H1 (cell line): Measurements from ENCODE around the gene CLDN15. TPM values are rescaled to one million over a fixed set of nuclear protein-coding genes. Genes with fewer than 3 reads are reported as not detected.

Experiments
- CTCF ChIA-PET: fragments of 300-600 bp; sonication (Branson Sonifier 250); formaldehyde crosslinking; loops from one replicate; lab custom pipeline; 2021; ENCODE audit not compliant: partially characterized antibody; lab: Charles Lee
- POLR2A ChIA-PET: fragments of 300-600 bp; sonication (Branson Sonifier 250); formaldehyde crosslinking; loops from one replicate; lab custom pipeline; 2021; ENCODE audit warnings: inconsistent platforms; ENCODE audit not compliant: partially characterized antibody; lab: Charles Lee
- DNase-seq, 2 experiments: peaks; one replicate each; pipeline versions ENCODE4 v3.0.0 to v3.0.0-alpha.2; 2010 to 2022; ENCODE audit warnings: low spot score in 2 of 2, low read depth in 1 of 2, mixed read lengths in 1 of 2
- FAIRE-seq: peaks from 2 replicates; lab custom pipeline; 2011; peaks lifted over from hg19 to GRCh38; lab: Jason Lieb, UNC
- H2AFZ ChIP-seq: 2 replicates; pipeline ENCODE4 v1.8.1; 2012; ENCODE audit warnings: low read length, inconsistent platforms
- H2AK5ac ChIP-seq: 2 replicates; pipeline ENCODE4 v1.6.1; 2013; ENCODE audit warnings: low read depth, low read length
- H2BK120ac ChIP-seq: replicated peaks from 2 replicates; pipeline ENCODE3; 2013; ENCODE audit warnings: low read depth, low read length, inconsistent platforms
- H2BK12ac ChIP-seq: 2 replicates; pipeline ENCODE4 v1.6.1; 2013; ENCODE audit warnings: low read depth, low read length
- H2BK15ac ChIP-seq: 2 replicates; pipeline ENCODE4 v1.6.1; 2013; ENCODE audit warnings: low read length
- H2BK20ac ChIP-seq: 2 replicates; pipeline ENCODE4 v1.6.1; 2013; ENCODE audit warnings: low read length
- H2BK5ac ChIP-seq: 2 replicates; pipeline ENCODE4 v1.6.1; 2013; ENCODE audit warnings: low read depth, low read length
- H3K14ac ChIP-seq: 2 replicates; pipeline ENCODE4 v1.6.1; 2013; ENCODE audit warnings: inconsistent platforms; ENCODE audit not compliant: insufficient read length
- H3K18ac ChIP-seq: 2 replicates; pipeline ENCODE4 v1.6.1; 2013; ENCODE audit warnings: low read length; ENCODE audit errors: extremely low read depth
- H3K23ac ChIP-seq: 2 replicates; pipeline ENCODE4 v1.6.1; 2013; ENCODE audit warnings: inconsistent platforms; ENCODE audit not compliant: insufficient read length
- H3K23me2 ChIP-seq: 2 replicates; pipeline ENCODE4 v1.6.1; 2013; ENCODE audit warnings: low read depth, low read length
- H3K27ac ChIP-seq: 2 replicates; pipeline ENCODE4 v1.6.1; 2011; ENCODE audit warnings: low read depth, low read length, inconsistent platforms
- H3K27me3 ChIP-seq, 4 experiments: replicated peaks in 1 of 4; 1 replicate in 1 of 4; 2 replicates in 3 of 4; pipeline versions ENCODE4 v1.6.1 to v1.8.1; 2011 to 2013; ENCODE audit warnings: low read length in 3 of 4, mild to moderate bottlenecking in 3 of 4, inconsistent platforms in 2 of 4, mixed read lengths in 2 of 4, moderate library complexity in 1 of 4; ENCODE audit not compliant: control insufficient read depth in 3 of 4, insufficient read depth in 3 of 4; ENCODE audit errors: extremely low read depth in 1 of 4
- H3K36me3 ChIP-seq, 4 experiments: 2 replicates each; pipeline versions ENCODE4 v1.6.1 to v1.8.1; 2011 to 2013; ENCODE audit warnings: mild to moderate bottlenecking in 4 of 4, low read length in 3 of 4, moderate library complexity in 2 of 4, control low read depth in 1 of 4, inconsistent platforms in 1 of 4; ENCODE audit not compliant: insufficient read depth in 4 of 4, control insufficient read depth in 2 of 4
- H3K4ac ChIP-seq: replicated peaks from 2 replicates; pipeline ENCODE3; 2013; ENCODE audit warnings: low read length, low read depth, mixed read lengths, inconsistent platforms; ENCODE audit not compliant: insufficient read length
- H3K4me1 ChIP-seq, 4 experiments: replicated peaks in 1 of 4; 1 replicate in 1 of 4; 2 replicates in 3 of 4; pipeline versions ENCODE4 v1.6.1 to v1.8.1; 2011 to 2013; ENCODE audit warnings: low read length in 3 of 4, inconsistent platforms in 2 of 4, mixed read lengths in 1 of 4; ENCODE audit not compliant: insufficient read depth in 4 of 4, control insufficient read depth in 3 of 4
- H3K4me2 ChIP-seq, 2 experiments: 2 replicates each; pipeline versions ENCODE4 v1.6.1 to v1.8.1; 2011 to 2013; ENCODE audit warnings: low read depth in 2 of 2, low read length in 2 of 2, control low read depth in 1 of 2, inconsistent platforms in 1 of 2, mild to moderate bottlenecking in 1 of 2; ENCODE audit not compliant: insufficient read depth in 1 of 2
- H3K4me3 ChIP-seq, 4 experiments: fragments of 200-600, 300-600 bp in 1 of 4; sonication (generic), shearing (Covaris generic), sonication (Bioruptor Twin) in 1 of 4; 2 replicates each; pipeline versions ENCODE4 v1.5.1 to v1.8.1; 2011 to 2016; ENCODE audit warnings: low read length in 4 of 4, low read depth in 3 of 4, control low read depth in 2 of 4, inconsistent platforms in 2 of 4, mild to moderate bottlenecking in 2 of 4, mixed read lengths in 1 of 4, moderate library complexity in 1 of 4; ENCODE audit not compliant: insufficient read depth in 2 of 4; ENCODE audit errors: extremely low read depth in 1 of 4
- H3K56ac ChIP-seq: replicated peaks from 2 replicates; pipeline ENCODE3; 2013; ENCODE audit warnings: low read depth, mild to moderate bottlenecking, mixed read lengths, low read length, inconsistent platforms; ENCODE audit not compliant: insufficient read length
- H3K79me1 ChIP-seq: 2 replicates; pipeline ENCODE4 v1.6.1; 2013; ENCODE audit warnings: low read depth, low read length, control low read depth
- H3K79me2 ChIP-seq, 2 experiments: 2 replicates each; pipeline versions ENCODE4 v1.6.1 to v1.8.1; 2012 to 2013; ENCODE audit warnings: low read length in 2 of 2, mild to moderate bottlenecking in 2 of 2, inconsistent platforms in 1 of 2; ENCODE audit not compliant: insufficient read depth in 2 of 2, control insufficient read depth in 1 of 2
- H3K9ac ChIP-seq, 4 experiments: replicated peaks in 1 of 4; 1 replicate in 1 of 4; 2 replicates in 3 of 4; pipeline versions ENCODE4 v1.6.1 to v1.8.1; 2011 to 2013; ENCODE audit warnings: low read depth in 3 of 4, low read length in 3 of 4, control low read depth in 2 of 4, mild to moderate bottlenecking in 2 of 4, moderate library complexity in 2 of 4, inconsistent platforms in 1 of 4; ENCODE audit errors: extremely low read depth in 1 of 4
- H3K9me3 ChIP-seq, 2 experiments: 2 replicates each; pipeline versions ENCODE4 v1.6.1 to v1.8.1; 2012 to 2013; ENCODE audit warnings: mild to moderate bottlenecking in 2 of 2, moderate library complexity in 2 of 2, control low read depth in 1 of 2, inconsistent platforms in 1 of 2, low read depth in 1 of 2, low read length in 1 of 2, mixed read lengths in 1 of 2; ENCODE audit not compliant: insufficient read depth in 2 of 2
- H4K20me1 ChIP-seq, 2 experiments: replicated peaks in 1 of 2; 2 replicates each; pipeline versions ENCODE3 to v1.8.1; 2011 to 2013; ENCODE audit warnings: inconsistent platforms in 2 of 2, low read length in 2 of 2, mild to moderate bottlenecking in 1 of 2; ENCODE audit not compliant: insufficient read depth in 2 of 2, control insufficient read depth in 1 of 2
- H4K5ac ChIP-seq: 2 replicates; pipeline ENCODE4 v1.6.1; 2013; ENCODE audit warnings: low read length, low read depth, mixed read lengths, inconsistent platforms; ENCODE audit not compliant: insufficient read length
- H4K8ac ChIP-seq: 2 replicates; pipeline ENCODE4 v1.8.0; 2013; ENCODE audit warnings: mild to moderate bottlenecking, moderate library complexity, low read length, inconsistent platforms; ENCODE audit not compliant: insufficient read depth; ENCODE audit errors: extremely low read depth
- H4K91ac ChIP-seq: replicated peaks from 2 replicates; pipeline ENCODE3; 2013; ENCODE audit warnings: low read length, mixed read lengths, inconsistent platforms; ENCODE audit not compliant: insufficient read length
- ATF2 ChIP-seq: IDR thresholded peaks from 2 replicates; pipeline ENCODE4 v1.6.1; 2012; ENCODE audit warnings: low read length, inconsistent platforms
- BACH1 ChIP-seq: IDR thresholded peaks from 2 replicates; pipeline ENCODE4 v1.6.1; 2012; ENCODE audit warnings: low read length, improper control_type of control experiment
- EGR1 ChIP-seq: IDR thresholded peaks from 2 replicates; pipeline ENCODE4 v1.6.1; 2011; ENCODE audit warnings: low read depth, low read length, borderline replicate concordance
- EZH2 ChIP-seq: fragments of 200-600 bp; sonication (generic); IDR thresholded peaks from 2 replicates; pipeline ENCODE4 v1.7.1; 2012; ENCODE audit warnings: low read depth, mild to moderate bottlenecking, moderate library complexity, low read length, inconsistent platforms; ENCODE audit not compliant: severe bottlenecking
- FOSL1 ChIP-seq: IDR thresholded peaks from 2 replicates; pipeline ENCODE4 v1.6.1; 2011; ENCODE audit warnings: mild to moderate bottlenecking, low read depth, low read length, moderate library complexity; ENCODE audit not compliant: insufficient read depth
- MAFK ChIP-seq: IDR thresholded peaks from 2 replicates; pipeline ENCODE4 v1.6.1; 2012; ENCODE audit warnings: low read depth, mild to moderate bottlenecking, improper control_type of control experiment, low read length
- MAX ChIP-seq: IDR thresholded peaks from 2 replicates; pipeline ENCODE4 v1.6.1; 2012; ENCODE audit warnings: inconsistent platforms
- POLR2A ChIP-seq, 2 experiments: IDR thresholded peaks; 1 replicate in 1 of 2; 2 replicates in 1 of 2; pipeline ENCODE4 v1.6.1; 2011; ENCODE audit warnings: low read depth in 2 of 2, low read length in 2 of 2, mild to moderate bottlenecking in 2 of 2; ENCODE audit errors: control extremely low read depth in 1 of 2
- SP2 ChIP-seq: IDR thresholded peaks from 2 replicates; pipeline ENCODE4 v1.6.1; 2012; ENCODE audit warnings: mild to moderate bottlenecking, low read length, inconsistent platforms
- SP4 ChIP-seq: IDR thresholded peaks from 2 replicates; pipeline ENCODE4 v1.6.1; 2012; ENCODE audit warnings: low read length, inconsistent platforms
- SRF ChIP-seq: IDR thresholded peaks from 2 replicates; pipeline ENCODE4 v1.6.1; 2011; ENCODE audit warnings: mild to moderate bottlenecking, low read depth, low read length, moderate library complexity
- TAF7 ChIP-seq: optimal IDR thresholded peaks from 2 replicates; pipeline ENCODE3; 2011; ENCODE audit warnings: low read depth, mild to moderate bottlenecking, inconsistent platforms, low read length, moderate library complexity, borderline replicate concordance
- YY1 ChIP-seq: IDR thresholded peaks from 2 replicates; pipeline ENCODE4 v1.6.1; 2011; ENCODE audit warnings: low read depth, mild to moderate bottlenecking, low read length
- WGBS, 2 experiments: shearing (Covaris generic) in 1 of 2; methylation state at CpG; one replicate each; pipeline versions ENCODE4 v1.1.6 to v1.1.7; 2013 to 2015; ENCODE audit warnings: low lambda C conversion rate in 2 of 2, mixed read lengths in 2 of 2, inconsistent platforms in 1 of 2, low coverage in 1 of 2, missing lambda C conversion rate in 1 of 2; ENCODE audit not compliant: insufficient replicate concordance in 2 of 2, insufficient coverage in 1 of 2, insufficient read length in 1 of 2; ENCODE audit errors: extremely low coverage in 1 of 2, missing lambda C conversion rate in 1 of 2; 5-methylcytosine and 5-hydroxymethylcytosine counted together
- polyA plus RNA-seq, 7 experiments: library from polyadenylated mRNA; depleted of rRNA in 3 of 7; stranded (reverse) in 5 of 7; unstranded in 2 of 7; fragments of >200 nt in 5 of 7; fragments of 200-250 nt in 2 of 7; gene quantifications; 1 replicate in 5 of 7; 2 replicates in 1 of 7; 4 replicates in 1 of 7; pipeline versions ENCODE4 v1.2.1 to v1.2.3, GENCODE V29; 2011 to 2013; ENCODE audit warnings: missing spikeins in 2 of 7, mixed read lengths in 2 of 7
- total RNA-seq: library from RNA; stranded (reverse); fragmentation: NEBNext Ultra II Directional; extraction: Animal tissue kit (Norgen Biotek cat#: 25700); gene quantifications from 2 replicates; pipeline ENCODE4 v1.2.1, GENCODE V29; 2021

CLDN15 gene
- total and polyA plus RNA-seq, 2 of the 8 experiments (the other 6 are each of a cell fraction or from before 2014, with no cell fraction given) = 5.5 to 7.6 TPM

GRCh38 chr7:101255796-101256195 is 18.2 kb upstream of the CLDN15 start:
- H2BK12ac ChIP-seq = no peak overlapping the region
- no peak overlapping the region for H3K4me2 ChIP-seq
- no peaks in the 10 kb centered on the region; a peak in 1 of 7 replicates for H3K27me3 ChIP-seq
- H3K79me1 ChIP-seq = 0 out of 2 replicates have a peak, but pooled peaks cover 3% of the 10 kb centered on the region
- DNase-seq (no peak), FAIRE-seq (no peak)
- peaks cover 7% of the 10 kb centered on the region; the same call in 1 of the 2 replicates for H3K23me2 ChIP-seq
- H4K8ac ChIP-seq = no peak overlapping the region
- H3K4me1 ChIP-seq = no peaks in the 10 kb centered on the region
- no peak overlapping the region for H2AK5ac ChIP-seq
- no peak overlapping the region for H3K9ac ChIP-seq
- H4K91ac ChIP-seq = no peak overlapping the region
- H3K18ac ChIP-seq = no peak overlapping the region
- ChIA-PET POLR2A (interaction anchor here (2.0 kb wide), 1 partner anchor 17 kb away, joined by 6 read pairs; no protein-coding TSS in a partner anchor), CTCF (interaction anchor here (1.0 to 5.4 kb wide), 6 partner anchors 11 to 54 kb away, joined by 4 to 45 read pairs (median 8); partner anchors contain the start of genes CLDN15 and FIS1)
- H3K79me2 ChIP-seq = peaks cover 0 to 11% of the 10 kb centered on the region in 2 experiments; a peak in 3 of 4 replicates
- no peaks in the 10 kb centered on the region for H3K36me3 ChIP-seq
- no peak overlapping the region for H2BK120ac ChIP-seq
- no peak overlapping the region for H2BK15ac ChIP-seq
- no peak overlapping the region for H2AFZ ChIP-seq
- peaks cover 0 to 3% of the 10 kb centered on the region in 2 experiments for H4K20me1 ChIP-seq
- no peak overlapping the region for H3K4me3 ChIP-seq
- no peak overlapping the region for H3K4ac ChIP-seq
- no peaks in the 10 kb centered on the region for H3K9me3 ChIP-seq
- no peak overlapping the region for H3K14ac ChIP-seq
- H3K27ac ChIP-seq = no peak overlapping the region
- H3K56ac ChIP-seq = no peak overlapping the region
- no peak overlapping the region for H3K23ac ChIP-seq
- 91% methylated on average over 4 of the region's 4 CpGs; no CpG with 5 or more reads in 1 of the 2 experiments for WGBS, 2 experiments
- H4K5ac ChIP-seq = no peak overlapping the region
- H2BK20ac ChIP-seq = no peak overlapping the region
- H2BK5ac ChIP-seq = no peak overlapping the region
- no peak for TF ChIP-seq SRF
- TF ChIP-seq YY1 = no peak
- TF ChIP-seq POLR2A (IDR thresholded peaks at IDR 0.05; ENCODE audit: control extremely low read depth in 1 of 2, low read depth in 2 of 2, low read length in 2 of 2) = no peak
- no peak for TF ChIP-seq SP2
- no peak for TF ChIP-seq EZH2
- TF ChIP-seq ATF2 = no peak
- no peak for TF ChIP-seq TAF7
- TF ChIP-seq MAX = no peak
- no peak for TF ChIP-seq MAFK
- TF ChIP-seq SP4 = no peak
- no peak for TF ChIP-seq BACH1
- TF ChIP-seq FOSL1 = no peak
- no peak for TF ChIP-seq EGR1
